K562 (cell line): ENCODE results near the gene IMPG2. TPM values are rescaled to one million over a fixed set of nuclear protein-coding genes. Genes with fewer than 3 reads are reported as not detected.

Experiments used
- ATAC-seq: fragments of 200-7000 bp; cut with Tn5 transposase; 3 replicates; pipeline ENCODE4 v1.9.1; 2020; ENCODE audit warnings: moderate library complexity
- BruUV-seq: library from RNA; stranded (reverse); fragments of 400-500 nt; replicated peaks from 2 replicates; lab custom pipeline; 2021; lab: Mats Ljungman, UMichigan
- CTCF ChIA-PET: fragments of 300-600 bp; formaldehyde crosslinking; extraction: SDS; loops from one replicate; lab custom pipeline; 2021; ENCODE audit warnings: low intra/inter-chr PET ratio; lab: Yijun Ruan, JAX
- POLR2A ChIA-PET: fragments of 300-600, 350-650 bp; sonication (Branson Sonifier 250); formaldehyde crosslinking; extraction: SDS; loops from one replicate; lab custom pipeline; 2021; ENCODE audit warnings: antibody characterized with exemption, inconsistent platforms; lab: Yijun Ruan, JAX
- DNase-seq, 4 experiments: peaks; one replicate each; pipeline versions ENCODE4 v3.0.0 to v3.0.0-alpha.2; 2011 to 2018; ENCODE audit warnings: low spot score in 3 of 4, mixed read lengths in 3 of 4; ENCODE audit errors: extremely low read depth in 1 of 4
- FAIRE-seq: peaks from 2 replicates; lab custom pipeline; 2011; peaks lifted over from hg19 to GRCh38; lab: Jason Lieb, UNC
- H2AFZ ChIP-seq: 2 replicates; pipeline ENCODE4 v1.6.0; 2011; ENCODE audit warnings: low read depth, low read length, control low read depth, inconsistent platforms
- H3K27ac ChIP-seq: fragments of 200-600 bp; 3 replicates; pipeline ENCODE4 v1.8.0; 2011; ENCODE audit warnings: low read depth, mild to moderate bottlenecking, control low read depth, inconsistent platforms, low read length, moderate library complexity, mixed read lengths; ENCODE audit errors: extremely low read depth
- H3K27me3 ChIP-seq, 2 experiments: fragments of 300-600 bp in 1 of 2; 2 replicates in 1 of 2; 3 replicates in 1 of 2; pipeline versions ENCODE4 v1.6.0 to v1.8.0; 2011; ENCODE audit warnings: inconsistent platforms in 2 of 2, low read length in 2 of 2, mild to moderate bottlenecking in 1 of 2, mixed read lengths in 1 of 2, moderate library complexity in 1 of 2; ENCODE audit not compliant: control insufficient read depth in 2 of 2, insufficient read depth in 2 of 2
- H3K36me3 ChIP-seq: fragments of 300-600 bp; 3 replicates; pipeline ENCODE4 v1.8.0; 2011; ENCODE audit warnings: mild to moderate bottlenecking, low read length, inconsistent platforms; ENCODE audit not compliant: control insufficient read depth, insufficient read depth
- H3K4me1 ChIP-seq, 2 experiments: fragments of 200-600 bp in 1 of 2; replicated peaks in 1 of 2; 2 replicates in 1 of 2; 3 replicates in 1 of 2; pipeline versions ENCODE4 v1.5.1 to v1.8.0; 2011; ENCODE audit warnings: inconsistent platforms in 2 of 2, low read length in 2 of 2, mild to moderate bottlenecking in 1 of 2, mixed read lengths in 1 of 2, moderate library complexity in 1 of 2; ENCODE audit not compliant: control insufficient read depth in 2 of 2, insufficient read depth in 2 of 2
- H3K4me2 ChIP-seq: 2 replicates; pipeline ENCODE4 v1.6.1; 2011; ENCODE audit warnings: low read length, control low read depth, inconsistent platforms, mixed read lengths; ENCODE audit not compliant: insufficient read depth
- H3K4me3 ChIP-seq: fragments of 200-600 bp; sonication (generic), shearing (Covaris generic); 2 replicates; pipeline ENCODE4 v1.5.1; 2016; ENCODE audit warnings: control low read depth, inconsistent platforms
- H3K79me2 ChIP-seq: fragments of 200-600 bp; 3 replicates; pipeline ENCODE4 v1.8.0; 2011; ENCODE audit warnings: low read length, inconsistent platforms; ENCODE audit not compliant: control insufficient read depth, insufficient read depth
- H3K9ac ChIP-seq, 2 experiments: 2 replicates each; pipeline versions ENCODE4 v1.6.0 to v1.6.1; 2011; ENCODE audit warnings: low read depth in 2 of 2, low read length in 2 of 2, control low read depth in 1 of 2, inconsistent platforms in 1 of 2, mild to moderate bottlenecking in 1 of 2, mixed read lengths in 1 of 2; ENCODE audit not compliant: insufficient read depth in 1 of 2
- H3K9me1 ChIP-seq: one replicate; pipeline ENCODE4 v1.6.0; 2011; ENCODE audit warnings: inconsistent platforms, mild to moderate bottlenecking, low read length, moderate library complexity; ENCODE audit not compliant: control insufficient read depth, insufficient read depth
- H3K9me3 ChIP-seq: replicated peaks from 2 replicates; pipeline ENCODE4 v1.5.1; 2011; ENCODE audit warnings: low read depth, low read length, inconsistent platforms; ENCODE audit not compliant: control insufficient read depth, insufficient read depth
- H4K20me1 ChIP-seq: replicated peaks from 2 replicates; pipeline ENCODE4 v1.6.1; 2011; ENCODE audit warnings: low read length, inconsistent platforms, mixed read lengths; ENCODE audit not compliant: control insufficient read depth, insufficient read depth
- ADNP ChIP-seq: fragments of 200-800 bp; sonication (Bioruptor generic); IDR thresholded peaks from 2 replicates; pipeline ENCODE4 v1.6.1; 2016; ENCODE audit warnings: missing genetic modification characterization, missing compliant biosample characterization
- CEBPB ChIP-seq: fragments of 450-650 bp; IDR thresholded peaks from 2 replicates; pipeline ENCODE4 v1.6.1; 2016; ENCODE audit warnings: missing genetic modification characterization, missing compliant biosample characterization
- KLF10 ChIP-seq: fragments of 250-450 bp; sonication (Bioruptor Pico); IDR thresholded peaks from 2 replicates; pipeline ENCODE4 v1.6.1; 2021; ENCODE audit warnings: matching md5 sums
- MBD2 ChIP-seq: sonication (generic); IDR thresholded peaks from 2 replicates; pipeline ENCODE4 v1.6.1; 2016; ENCODE audit warnings: low read depth, borderline replicate concordance
- SPI1 ChIP-seq: IDR thresholded peaks from 2 replicates; pipeline ENCODE4 v1.6.1; 2011; ENCODE audit warnings: low read depth, low read length, control low read depth, borderline replicate concordance
- WGBS: fragments of 100-300 bp; shearing (Covaris generic); methylation state at CpG from one replicate; pipeline ENCODE4 v1.1.6; 2016; ENCODE audit warnings: low coverage, mixed read lengths; ENCODE audit not compliant: insufficient coverage; ENCODE audit errors: missing lambda C conversion rate; 5-methylcytosine and 5-hydroxymethylcytosine counted together
- in situ Hi-C: fragments of 300-500 bp; cut with MboI; formaldehyde crosslinking; loops from 4 replicates; pipeline ENCODE4 v1.15.0; 2018; ENCODE audit warnings: inconsistent platforms, mixed read lengths
- intact Hi-C: fragments of 100-400 bp; cut with micrococcal nuclease; formaldehyde crosslinking; loops from 2 replicates; pipeline ENCODE4 v1.14.2; 2022
- polyA plus RNA-seq, 8 experiments: library from polyadenylated mRNA; depleted of rRNA in 4 of 8; stranded (reverse) in 5 of 8; unstranded in 3 of 8; fragments of >200 nt; fragmentation: Nextera tagmentation in 2 of 8; fragmentation: Illumina TruSeq in 1 of 8; extraction: Ambion mirVana in 2 of 8; extraction: Trizol in 1 of 8; gene quantifications; 2 replicates each; pipeline versions ENCODE4 v1.2.1 to v1.2.3, GENCODE V29; 2011 to 2014; ENCODE audit warnings: inconsistent platforms in 1 of 8, missing spikeins in 1 of 8
- total RNA-seq, 7 experiments: library from RNA; depleted of rRNA in 6 of 7; stranded (reverse); fragments of >200 nt in 6 of 7; fragmentation: Illumina TruSeq in 2 of 7; extraction: Trizol in 2 of 7; gene quantifications; 2 replicates each; pipeline versions ENCODE4 v1.2.1 to v1.2.3, GENCODE V29; 2011 to 2021; ENCODE audit warnings: low replicate concordance in 1 of 7

Gene IMPG2
- total and polyA plus RNA-seq, 9 of the 15 experiments (the other 6 are each of a cell fraction or from before 2014, with no cell fraction given): 0.04 to 0.36 (median 0.09) TPM

DNA sequence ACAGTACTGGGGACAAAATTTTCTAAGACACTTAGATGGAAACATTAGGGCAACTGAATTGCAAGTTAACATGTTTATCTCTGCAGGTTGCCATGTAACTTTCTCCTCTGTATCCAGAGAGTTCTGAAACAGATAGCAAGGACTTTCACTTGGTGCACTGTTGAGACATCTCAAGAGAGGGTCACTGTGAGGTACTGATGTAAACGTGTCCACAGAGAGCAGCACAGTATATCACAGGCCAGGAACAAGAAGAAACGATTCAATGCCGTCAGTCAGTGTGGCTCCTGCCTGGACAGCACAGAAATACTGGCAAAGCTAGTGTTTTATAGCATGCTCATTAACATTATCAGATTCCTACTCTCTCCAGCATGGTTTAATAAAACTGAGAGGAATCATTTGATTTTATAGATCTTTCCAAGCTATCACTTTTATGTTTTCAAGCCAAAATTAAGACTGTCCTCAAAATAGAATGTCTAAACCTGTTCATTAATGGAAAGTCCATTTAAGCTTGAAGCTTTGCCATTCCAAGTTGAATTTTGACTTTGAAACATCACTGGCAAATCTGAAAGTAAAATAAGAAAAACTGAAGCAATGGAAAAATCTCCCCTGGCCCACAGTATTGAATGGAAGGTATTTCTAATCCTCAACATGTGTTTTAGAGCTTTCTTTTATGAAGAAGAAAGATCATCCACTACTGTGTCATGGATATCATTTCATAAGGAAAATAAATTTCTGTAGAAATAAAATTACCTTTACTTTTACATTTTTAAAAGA, 102.7 kb downstream of the IMPG2 start (continued):
- no peak for TF ChIP-seq MBD2

- no peak for FAIRE-seq
- no TSS peak for BruUV-seq
These were observed 103.5 kb downstream of the IMPG2 start for GRCh38 chr3:101216710-101217465.

More at GRCh38 chr3:101216710-101217465, 103.5 kb downstream of the IMPG2 start:
- TF ChIP-seq KLF10 (CRISPR knock-in tag): no peak
- no peak for TF ChIP-seq ADNP (tag)
- TF ChIP-seq CEBPB (tag): peak; percentile 27; the same call in 1 of the 2 replicates
- TF ChIP-seq SPI1: peak; percentile 82
- Histone ChIP-seq H3K4me1 (no peaks in the 10 kb centered on the region), H3K9ac (no peak overlapping the region), H2AFZ (no peak overlapping the region), H3K9me1 (no peaks in the 10 kb centered on the region), H3K27ac (no peak overlapping the region), H4K20me1 (no peaks in the 10 kb centered on the region), H3K79me2 (no peaks in the 10 kb centered on the region), H3K4me2 (no peak overlapping the region), H3K36me3 (no peaks in the 10 kb centered on the region), H3K4me3 (no peak overlapping the region), H3K9me3 (no peaks in the 10 kb centered on the region; the same call in 1 of the 2 replicates), H3K27me3 (no peaks in the 10 kb centered on the region)
- WGBS: 8% methylated on average over 3 of the region's 3 CpGs
- ATAC-seq (no peak), DNase-seq (no peak)
- in situ Hi-C loops (no loop called here), intact Hi-C loops (no loop called here)
- CTCF ChIA-PET: no interaction called here
- POLR2A ChIA-PET: no interaction called here
